ENCODE data around the gene TIMP4. TPM values are rescaled to one million over a fixed set of nuclear protein-coding genes. Genes with fewer than 3 reads are reported as not detected.

Gene TIMP4
- polyA plus RNA-seq, 3 donors, result 0.88 to 0.99 (median 0.92) TPM

DNA sequence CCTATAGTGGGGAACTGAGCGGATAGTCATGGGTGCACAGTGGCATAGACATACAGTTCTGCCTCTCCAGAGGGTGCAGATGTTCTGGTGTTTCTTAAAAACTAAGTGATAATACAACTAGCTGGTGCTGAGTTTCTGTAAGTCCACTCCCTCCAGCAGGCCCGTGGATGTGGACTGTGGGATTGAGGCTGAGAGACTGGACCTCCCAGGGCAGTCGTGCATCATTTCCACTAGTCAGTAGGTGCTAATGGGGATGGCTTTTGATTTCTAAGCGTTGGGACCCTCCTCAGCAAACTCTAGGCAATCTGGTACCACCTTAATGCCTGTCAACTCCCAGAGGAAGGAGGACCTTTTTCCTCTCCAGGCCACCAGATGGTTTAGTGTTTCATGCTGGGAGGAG lies 27.3 kb upstream of the TIMP4 start:
- DNase-seq (ENCODE audit: low read depth in 3 of 3, low spot score in 2 of 3), result no peak

DNA sequence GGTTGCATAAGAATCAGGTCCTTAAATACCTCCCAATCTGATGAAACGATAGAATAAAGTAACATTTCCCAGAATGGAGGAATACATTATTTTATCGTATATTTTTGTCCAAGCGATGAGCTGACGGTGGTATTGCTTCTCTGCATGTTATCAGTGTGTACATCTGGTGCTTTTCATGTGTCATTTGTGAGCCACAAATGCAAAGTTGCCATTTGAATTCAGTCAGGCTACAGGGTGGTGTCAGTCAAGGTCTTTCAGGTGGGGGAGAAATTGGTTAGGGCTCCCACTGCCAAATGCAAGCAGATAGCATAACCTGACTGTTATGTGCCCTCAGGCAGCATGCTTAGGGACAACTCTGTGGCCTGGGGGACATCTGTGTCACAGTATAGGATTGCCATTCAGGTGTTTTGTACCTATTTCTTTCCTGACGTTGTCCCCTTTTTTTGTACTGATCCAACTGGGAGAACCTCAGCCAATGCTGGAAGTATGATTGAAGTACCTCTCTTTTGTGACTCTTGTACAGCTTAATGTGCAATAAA lies 26.5 kb upstream of the TIMP4 start:
- DNase-seq (ENCODE audit: low read depth in 3 of 3, low spot score in 2 of 3), result no peak

DNA sequence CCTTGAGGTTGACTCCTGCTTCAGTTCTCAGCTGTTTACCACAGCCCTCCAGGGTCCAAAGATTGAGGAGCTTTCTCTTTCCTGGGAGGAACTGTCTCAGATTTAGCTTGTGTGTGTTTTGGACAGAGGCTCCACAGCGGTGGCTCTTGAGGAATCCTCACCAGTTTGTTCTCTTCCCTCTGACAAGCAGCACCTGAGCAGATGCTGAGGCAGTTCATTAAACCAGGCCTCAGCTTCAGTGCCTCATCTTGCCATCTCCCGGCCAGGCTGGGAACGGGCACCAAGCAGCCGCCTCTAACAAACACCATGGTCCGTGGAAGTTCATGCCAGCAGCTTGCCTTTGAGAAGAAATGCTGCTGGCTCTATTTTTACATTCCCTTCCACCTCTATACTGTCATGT lies 25.8 kb upstream of the TIMP4 start:
- no peak for DNase-seq (ENCODE audit: low read depth in 3 of 3, low spot score in 2 of 3)

DNA sequence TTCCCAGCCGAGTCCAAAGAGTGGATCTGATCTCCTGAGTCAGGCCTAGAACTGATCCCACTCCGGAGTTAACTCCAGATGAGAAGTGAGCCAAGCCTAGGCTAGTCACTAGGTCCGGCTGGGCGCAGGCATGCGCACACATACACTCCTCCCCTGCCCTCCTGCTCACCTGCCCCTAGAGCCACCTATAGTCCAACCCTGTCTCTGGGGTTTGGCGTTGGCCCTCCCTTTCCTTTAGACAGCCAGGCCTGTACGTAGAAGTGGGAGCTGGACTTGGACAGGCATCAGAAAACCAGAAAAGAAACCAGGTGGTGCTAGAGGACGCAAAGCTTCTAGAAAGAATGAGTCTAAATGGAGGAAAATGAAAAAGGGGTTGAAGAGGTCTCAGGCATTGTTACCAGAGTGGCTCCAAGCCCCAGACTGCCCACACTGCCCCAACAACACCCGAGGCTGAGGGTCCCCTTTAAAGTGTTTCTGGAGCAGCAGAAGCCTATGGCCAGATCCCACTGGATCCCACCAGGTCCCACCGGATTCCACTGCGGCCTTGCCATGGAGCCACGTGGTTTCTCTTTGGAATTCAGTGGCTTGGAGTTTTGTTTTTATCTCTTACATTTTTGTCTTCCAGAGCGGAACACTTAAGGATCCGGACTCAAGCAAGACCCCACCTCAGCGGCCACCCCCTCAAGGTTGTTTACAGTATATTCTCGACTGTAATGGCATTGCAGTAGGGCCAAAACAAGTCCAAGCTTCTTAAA lies 24.2 kb upstream of the TIMP4 start:
- DNase-seq (ENCODE audit: low read depth in 3 of 3, low spot score in 2 of 3), result no peak

DNA sequence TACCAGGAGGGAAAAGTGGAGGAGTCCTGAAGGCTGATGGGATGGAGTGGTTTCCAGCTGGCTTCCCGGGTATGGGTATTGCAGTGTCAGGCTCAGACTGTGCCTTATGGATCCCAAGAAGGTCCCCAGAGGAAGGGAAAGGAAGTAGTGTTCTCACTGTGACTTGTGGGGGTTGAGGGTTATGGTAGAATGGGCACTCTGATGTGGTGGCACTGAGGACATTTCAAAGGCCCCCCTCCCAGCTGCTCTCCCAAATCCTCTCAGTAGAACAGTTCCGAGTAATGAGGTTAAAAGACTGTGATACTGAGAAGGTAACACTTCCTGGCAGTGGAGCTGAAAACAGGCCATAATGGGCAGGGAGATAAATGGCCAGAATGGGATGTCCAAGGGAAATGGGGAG lies 23.1 kb upstream of the TIMP4 start:
- DNase-seq (ENCODE audit: low read depth in 3 of 3, low spot score in 2 of 3), result no peak

DNA sequence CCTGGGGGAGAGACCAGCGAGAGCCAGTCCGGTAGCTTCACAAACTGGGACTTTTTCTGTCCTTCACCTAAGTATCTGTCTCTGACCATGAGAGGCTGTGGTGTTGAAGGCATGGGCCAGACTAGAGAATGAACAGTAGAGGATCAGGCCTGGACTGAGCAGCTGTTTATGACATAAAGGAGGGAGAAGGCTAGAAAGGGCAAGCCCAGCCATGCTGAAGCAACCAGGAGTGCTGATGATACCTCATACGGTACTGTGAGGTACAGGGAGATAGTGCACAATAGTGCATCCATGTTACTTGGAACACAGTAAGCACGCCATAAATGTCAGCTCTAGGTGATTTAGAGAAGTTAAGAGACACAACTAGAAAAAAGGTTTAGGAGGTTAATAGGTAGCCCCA lies 22.6 kb upstream of the TIMP4 start:
- no peak for DNase-seq (ENCODE audit: low read depth in 3 of 3, low spot score in 2 of 3)

DNA sequence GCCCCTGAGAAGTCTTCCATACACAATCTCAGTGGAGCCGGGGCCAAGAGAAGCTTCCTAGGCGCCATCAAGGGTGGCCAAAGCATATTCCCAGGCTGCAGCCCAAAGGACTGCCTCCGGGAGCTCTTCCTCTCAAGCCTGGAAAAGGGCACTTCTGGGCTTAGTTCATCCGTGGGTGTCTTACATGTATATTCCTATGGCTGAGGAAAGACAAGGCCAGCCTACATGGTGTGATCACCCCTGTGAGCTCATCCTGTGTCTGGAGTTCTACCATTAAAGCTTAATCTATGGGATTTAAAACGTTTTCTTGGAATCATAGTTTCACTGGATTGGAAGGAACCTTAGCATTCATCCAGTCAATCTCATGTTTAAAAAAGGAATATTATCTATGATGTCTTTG lies 21.9 kb upstream of the TIMP4 start:
- DNase-seq (ENCODE audit: low read depth in 3 of 3, low spot score in 2 of 3), result no peak

DNA sequence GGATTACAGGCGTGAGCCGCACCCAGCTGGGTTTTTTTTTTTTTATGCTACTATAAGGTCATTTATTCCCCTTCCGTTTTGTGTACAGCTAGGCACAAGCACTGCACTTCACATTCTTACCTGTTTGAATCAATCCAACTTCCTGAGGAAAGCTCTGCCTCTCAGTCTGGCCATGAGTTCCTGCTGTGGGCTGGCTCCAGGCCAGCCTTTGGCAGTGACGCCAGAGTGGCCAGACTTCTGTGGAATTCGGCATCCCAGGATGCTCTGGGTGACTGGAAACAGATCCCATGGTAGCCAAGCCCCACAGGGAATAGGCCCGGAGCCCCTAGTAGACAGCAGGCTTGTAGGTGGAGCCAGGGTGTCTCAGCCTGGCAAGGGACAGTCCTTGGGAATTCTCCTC lies 21.5 kb upstream of the TIMP4 start:
- no peak for DNase-seq (ENCODE audit: low read depth in 3 of 3, low spot score in 2 of 3)

DNA sequence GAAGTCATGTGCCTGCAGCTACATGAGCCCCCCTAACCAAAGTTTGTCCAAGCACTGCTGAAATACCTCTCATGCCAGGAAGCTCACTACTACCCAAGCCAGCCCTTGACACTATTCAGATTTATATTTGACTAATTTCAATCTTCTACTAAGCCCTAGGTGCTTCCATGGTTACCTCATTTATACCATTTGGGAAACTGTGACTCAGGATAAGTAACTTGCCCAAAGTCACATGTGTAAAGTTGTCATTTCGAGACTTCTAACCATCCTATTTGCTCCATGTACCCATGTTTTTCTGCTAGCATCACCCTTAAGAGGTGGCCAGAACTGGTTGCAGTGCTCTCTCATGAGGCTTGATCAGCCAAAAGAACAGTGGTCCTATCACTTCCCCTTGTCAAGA lies 20.7 kb upstream of the TIMP4 start:
- DNase-seq (ENCODE audit: low read depth in 3 of 3, low spot score in 2 of 3), result no peak

DNA sequence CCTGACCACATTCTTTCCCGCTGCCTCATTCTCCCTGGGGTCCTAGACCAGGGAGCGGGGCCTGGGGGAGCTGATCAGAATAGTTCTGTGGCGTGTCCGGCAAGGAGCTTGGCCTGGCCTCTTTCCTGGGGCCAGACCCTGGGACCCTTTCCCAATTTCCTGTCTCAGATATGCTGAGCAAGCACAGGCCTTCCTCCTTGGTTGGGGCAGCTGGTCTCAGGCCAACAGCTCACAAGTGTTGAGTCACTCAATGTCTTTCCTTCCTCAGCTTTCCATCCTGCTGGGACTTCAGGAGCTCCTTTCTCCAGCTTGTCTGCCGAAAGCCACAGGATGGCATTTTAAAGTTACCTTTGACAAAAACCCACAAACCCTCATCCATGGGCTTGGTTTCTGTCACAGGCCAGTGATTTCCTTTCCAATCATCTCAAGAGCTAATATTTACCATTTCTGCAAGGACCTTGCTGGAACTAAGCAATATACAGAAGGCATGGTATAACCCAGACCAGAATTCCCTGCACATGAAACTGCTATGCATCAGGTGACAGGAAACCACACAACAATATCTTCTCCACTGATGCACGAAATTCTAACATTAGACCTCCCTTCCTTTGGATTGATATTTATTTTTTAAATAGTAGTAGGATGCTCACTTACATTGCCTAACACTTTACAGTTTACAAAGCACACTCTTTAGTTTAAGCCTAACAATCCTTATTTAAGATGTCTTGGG lies 19.5 kb upstream of the TIMP4 start:
- DNase-seq (ENCODE audit: low read depth in 3 of 3, low spot score in 2 of 3), result no peak

DNA sequence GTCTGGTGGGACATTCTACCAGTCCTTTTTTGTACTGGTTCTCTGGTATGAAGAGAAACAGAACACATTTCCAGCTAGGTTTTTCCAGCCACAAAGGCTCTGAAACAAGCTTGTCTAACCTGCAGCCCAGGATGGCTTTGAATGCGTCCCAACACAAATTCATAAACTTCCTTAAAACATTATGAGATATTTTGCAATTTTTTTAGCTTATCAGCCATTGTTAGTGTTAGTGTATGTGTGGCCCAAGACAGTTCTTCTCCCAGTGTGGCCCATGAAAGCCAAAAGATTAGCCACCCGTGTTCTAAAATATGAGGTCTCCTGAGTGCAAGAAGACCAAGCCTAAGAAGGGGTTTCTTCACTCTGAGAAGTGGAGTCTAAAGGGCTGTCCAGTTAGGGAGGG lies 18.4 kb upstream of the TIMP4 start:
- no peak for DNase-seq (ENCODE audit: low read depth in 3 of 3, low spot score in 2 of 3)

DNA sequence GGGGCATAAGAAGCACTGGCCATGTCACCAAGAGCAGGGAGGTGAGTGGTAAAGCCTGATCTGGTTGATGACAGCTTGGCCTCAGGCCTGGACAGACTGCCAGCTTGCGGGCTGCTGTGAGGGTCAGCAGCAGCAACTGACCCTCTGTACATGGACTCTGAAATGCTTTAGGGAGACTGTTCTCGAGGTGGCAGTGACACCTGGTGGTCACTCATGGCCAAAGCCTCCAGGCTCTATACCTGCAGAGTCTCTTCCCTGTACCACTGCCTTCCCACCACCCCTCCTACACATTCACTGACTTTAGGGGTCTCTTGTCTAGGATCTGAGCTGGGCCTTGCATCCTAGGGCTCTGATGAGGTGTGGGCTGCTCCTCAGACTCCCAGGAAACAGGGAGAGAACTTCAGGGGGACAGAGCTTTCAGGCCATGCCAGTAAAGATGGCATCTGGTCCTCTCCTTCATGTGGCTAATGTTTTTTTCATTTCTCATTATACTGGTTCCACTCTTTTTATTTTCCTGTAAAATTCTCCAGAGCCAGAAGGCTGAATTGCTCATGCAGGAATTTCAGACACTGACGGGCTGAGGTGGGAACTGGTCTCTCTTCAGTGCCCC lies 17.2 kb upstream of the TIMP4 start:
- DNase-seq (ENCODE audit: low read depth in 3 of 3, low spot score in 2 of 3), result no peak

DNA sequence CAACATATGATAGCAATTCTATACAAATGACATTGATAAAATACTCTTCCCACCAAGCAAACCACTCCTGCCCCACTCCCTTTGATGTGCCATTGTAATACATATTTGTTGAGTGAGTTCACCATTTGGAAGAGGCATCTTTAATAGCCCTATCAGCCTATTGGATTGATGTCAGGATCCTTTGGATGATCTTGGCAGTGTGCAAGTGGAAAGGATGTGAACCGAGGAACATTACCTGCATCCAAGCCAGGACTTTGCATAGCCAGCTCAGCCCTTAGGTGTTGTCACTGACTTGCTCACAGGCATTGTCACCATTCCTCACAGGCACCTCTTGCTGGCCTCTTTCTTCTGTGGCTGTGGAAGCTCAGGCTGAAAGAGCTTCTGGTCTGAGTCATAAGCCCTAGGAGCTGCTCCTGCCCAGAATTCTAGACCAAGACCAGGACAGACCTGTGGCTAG lies 16.5 kb upstream of the TIMP4 start:
- no peak for DNase-seq (ENCODE audit: low read depth in 3 of 3, low spot score in 2 of 3)

DNA sequence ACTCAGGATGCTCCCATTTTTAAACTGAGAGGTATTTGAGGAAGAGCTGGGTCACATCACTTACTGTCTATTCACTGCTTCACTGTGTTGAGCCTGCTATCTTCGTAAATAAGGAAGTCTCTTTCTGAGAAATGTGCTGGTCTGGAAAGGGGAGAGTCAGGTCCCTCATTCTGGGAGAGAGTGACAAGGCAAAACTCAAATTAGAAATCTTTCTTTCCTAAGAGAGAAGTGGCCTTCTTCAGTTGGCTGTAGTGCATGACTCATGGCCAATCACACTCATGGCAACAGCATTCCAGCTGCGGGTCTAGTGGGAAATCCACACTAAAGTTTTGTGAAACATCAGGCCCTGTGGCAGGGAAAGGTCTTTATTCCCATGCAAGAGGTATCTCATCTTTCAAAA lies 11.5 kb upstream of the TIMP4 start:
- DNase-seq (ENCODE audit: low read depth in 3 of 3, low spot score in 2 of 3), result no peak

DNA sequence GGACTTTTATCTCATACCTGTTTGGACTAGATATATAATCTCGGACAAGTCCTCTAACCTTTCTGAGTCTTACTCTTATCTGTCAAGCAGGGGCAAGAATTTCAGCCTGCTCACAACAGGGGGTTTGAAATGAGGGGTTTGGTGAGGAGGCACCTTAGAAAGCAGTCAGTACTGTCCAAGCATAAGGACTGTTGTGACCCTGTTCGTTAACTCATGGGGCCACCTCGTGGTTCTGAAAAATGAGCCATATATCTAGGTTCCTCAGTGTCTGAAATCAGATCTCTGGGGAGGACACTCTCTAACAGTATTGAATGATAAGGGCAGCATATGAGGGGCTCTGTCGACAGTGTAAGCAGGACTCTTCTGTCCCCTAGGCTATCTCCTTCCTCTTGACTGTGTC lies 7.2 kb upstream of the TIMP4 start:
- DNase-seq (ENCODE audit: low read depth in 3 of 3, low spot score in 2 of 3), result no peak

DNA sequence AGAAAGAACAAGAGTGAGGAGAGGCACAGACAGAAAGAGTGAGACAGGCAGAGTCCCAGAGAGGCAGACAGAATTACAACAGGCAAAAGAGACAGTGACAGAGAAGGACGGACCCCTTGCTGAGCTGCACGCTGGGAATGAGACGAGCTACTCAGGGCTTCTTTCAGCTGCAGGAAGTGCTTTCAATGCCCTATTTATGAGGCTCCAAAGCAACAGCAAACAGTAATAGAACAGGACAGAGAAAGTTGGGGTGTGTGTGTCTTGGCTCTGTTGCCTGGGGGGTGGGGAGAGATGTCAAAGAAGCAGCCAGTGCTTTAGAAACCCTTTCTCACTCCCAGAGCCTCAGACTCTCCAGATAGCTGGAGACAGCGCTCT lies 502 bp upstream of the TIMP4 start:
- no peak for DNase-seq (ENCODE audit: low read depth in 3 of 3, low spot score in 2 of 3)

DNA sequence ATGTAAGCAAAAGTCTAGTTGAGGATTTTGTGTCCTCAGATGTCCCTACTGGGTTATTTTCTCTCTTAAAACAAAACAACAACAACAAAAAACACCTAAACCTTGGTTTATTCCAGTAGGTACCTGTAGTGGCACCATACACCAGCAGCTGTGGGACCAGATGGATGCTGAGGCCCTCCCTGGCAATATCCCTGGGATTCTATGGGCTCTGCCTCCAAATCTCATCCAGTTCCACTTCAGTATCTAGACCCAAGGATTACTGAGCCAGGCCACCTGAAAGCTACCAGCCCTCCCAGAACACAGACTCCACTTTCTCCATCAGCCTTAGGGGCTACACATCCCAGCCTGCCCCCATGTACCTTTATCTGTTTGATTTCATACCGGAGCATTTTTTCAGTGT lies 1.7 kb downstream of the TIMP4 start:
- no peak for DNase-seq (ENCODE audit: low read depth in 3 of 3, low spot score in 2 of 3)

DNA sequence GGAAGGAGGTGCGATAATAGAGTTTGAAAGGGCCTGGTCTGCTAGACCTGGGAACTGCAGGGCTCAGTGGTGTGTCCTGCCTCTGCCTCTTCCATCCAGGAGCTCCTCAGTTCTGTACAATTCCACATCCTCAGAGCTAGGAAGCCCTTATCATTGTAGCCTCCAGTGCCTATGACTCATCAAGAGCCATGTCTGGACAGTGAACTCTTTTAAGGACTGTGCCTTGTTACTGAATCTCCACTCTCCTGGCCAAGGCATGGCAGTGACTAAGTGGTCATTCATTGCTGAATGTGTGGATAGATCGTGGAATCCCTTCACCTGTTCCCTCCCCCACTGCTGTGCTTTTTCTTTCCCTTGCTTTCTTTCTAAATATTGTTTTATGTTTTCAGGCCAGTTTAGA lies 2.9 kb downstream of the TIMP4 start:
- no peak for DNase-seq (ENCODE audit: low read depth in 3 of 3, low spot score in 2 of 3)

DNA sequence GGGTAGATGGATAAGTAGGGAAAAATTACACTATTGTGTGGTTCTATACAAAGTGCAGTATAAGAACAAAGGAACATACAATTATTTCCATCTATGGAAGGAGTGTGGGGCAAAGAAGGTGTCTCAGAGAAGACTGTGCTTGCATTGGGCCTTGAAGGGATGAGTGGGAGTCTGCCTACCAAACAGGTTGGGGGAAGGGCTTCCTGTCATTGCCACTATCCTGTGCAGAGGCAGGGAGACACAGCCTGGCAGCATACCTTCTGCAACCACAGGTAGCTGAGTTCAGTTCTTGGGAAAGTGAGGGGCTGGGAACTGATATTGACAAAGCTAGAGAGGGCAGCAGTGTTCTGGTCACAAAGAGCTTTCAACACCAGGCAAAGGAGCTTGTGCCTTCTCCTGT lies 3.4 kb downstream of the TIMP4 start:
- DNase-seq (ENCODE audit: low read depth in 3 of 3, low spot score in 2 of 3), result no peak

DNA sequence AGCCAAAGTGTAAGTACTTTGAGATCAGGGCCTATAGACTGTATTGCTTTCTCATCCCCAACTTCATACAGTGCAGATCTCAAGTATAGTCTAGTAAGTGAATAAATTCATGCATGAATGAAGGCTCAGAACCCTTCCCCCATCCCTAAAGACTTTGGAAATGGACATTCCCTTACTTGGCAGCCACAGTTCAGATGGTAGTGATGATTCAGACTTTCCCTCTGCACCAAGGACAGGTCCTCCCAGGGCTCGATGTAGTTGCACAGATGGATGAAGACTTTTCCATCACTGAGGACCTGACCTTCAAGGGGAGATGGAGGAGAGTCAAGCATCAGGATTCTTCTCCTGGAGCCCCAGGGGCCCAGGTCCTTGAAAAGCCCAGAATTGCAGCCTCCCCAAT lies 4.6 kb downstream of the TIMP4 start:
- DNase-seq (ENCODE audit: low read depth in 3 of 3, low spot score in 2 of 3), result no peak

DNA sequence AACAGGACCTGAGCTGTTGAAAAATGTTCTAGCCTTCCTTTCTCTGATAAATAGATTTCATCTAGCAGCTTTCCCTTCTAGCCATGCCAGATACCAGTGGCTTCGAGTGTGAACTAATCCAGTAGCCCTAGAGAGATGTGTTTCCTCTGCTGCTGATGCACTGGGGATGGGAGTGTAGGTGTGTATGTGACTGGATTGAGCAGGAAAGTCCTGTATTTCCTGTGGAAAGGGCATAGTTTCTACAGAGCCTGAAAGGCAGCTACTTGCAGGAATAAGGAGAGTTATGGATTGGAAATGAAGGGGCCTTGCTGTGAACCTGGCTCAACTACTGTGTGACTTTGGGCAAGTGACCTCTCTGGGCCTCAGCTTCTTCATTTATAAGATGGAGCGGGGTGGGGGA lies 8.6 kb downstream of the TIMP4 start:
- no peak for DNase-seq (ENCODE audit: low read depth in 3 of 3, low spot score in 2 of 3)

DNA sequence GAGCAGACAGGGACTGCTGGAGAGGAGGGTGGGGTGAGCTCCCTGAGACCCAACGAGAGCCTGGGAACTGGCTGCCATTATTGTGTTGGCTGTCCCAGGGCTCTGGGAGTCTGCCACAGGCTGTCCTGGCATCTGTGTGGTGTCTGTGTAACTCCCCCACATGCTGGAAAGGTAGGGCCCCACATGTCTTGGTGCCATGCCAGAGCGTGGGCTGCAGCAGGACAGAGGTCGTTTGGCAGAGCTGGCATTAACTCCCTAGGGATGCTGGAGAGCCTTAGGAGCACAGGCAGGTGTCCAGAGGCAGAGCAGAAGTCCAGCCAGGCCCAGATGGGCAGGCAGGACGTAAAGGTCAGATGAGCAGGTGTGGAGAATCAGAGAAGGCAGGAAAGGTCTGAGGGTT lies 9.7 kb downstream of the TIMP4 start:
- DNase-seq (ENCODE audit: low read depth in 3 of 3, low spot score in 2 of 3), result no peak

Data from right renal cortex interstitium (tissue), 3 donors.